ENCODE data around the gene LOX.
A peak's percentile ranks its signal among the peaks of the same experiment; 100 is the strongest.

The LOX gene

DNA sequence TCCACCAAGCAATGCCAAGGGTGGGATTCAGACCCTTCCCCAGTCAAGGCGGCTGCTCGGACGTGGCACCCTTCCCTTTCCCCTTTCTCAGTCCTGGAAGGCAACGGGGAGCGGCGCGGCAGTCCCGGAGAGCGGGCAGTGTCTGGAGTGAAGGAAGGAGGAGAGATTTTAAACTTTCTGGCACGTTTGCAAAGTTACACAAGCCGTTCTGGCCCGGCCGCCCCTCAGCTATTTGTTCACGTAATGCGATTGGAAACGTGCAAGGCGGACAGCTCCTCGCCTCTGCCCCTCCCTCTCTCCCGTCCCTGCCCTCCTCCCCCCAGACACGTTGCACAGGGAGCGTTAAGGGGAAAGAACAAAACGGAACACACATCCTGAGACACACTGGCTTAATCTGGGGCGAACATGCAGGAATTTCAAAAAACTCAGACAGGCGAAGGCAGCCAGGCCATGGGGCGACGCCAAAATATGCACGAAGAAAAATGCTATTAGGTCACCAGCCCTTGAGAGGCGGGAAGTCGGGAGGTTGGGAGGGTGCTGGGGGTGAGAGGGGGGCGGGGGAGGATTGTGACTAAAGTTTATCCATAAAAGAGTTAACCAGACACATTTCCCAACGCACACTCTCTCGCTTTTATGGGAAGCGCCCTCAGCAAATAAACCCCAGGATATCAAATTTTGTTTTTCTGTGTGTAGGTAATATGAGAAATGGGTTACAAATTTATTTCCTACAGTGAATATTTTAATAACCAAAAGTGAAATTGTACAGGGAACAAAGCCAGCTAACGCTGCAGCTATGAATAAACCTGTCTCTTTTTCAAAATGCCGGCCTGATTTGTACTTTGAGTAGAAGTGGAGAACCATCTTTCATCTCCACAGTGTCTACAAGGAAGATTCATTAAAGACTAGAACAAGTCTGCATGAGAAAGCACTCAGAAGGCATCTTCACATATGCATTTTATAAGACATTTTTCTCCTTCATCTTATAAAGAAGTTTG is at the start of gene LOX:
Gene LOX, minus strand, starts transcription at position 144 of the 995 bp plus-strand sequence. CDS start 274 bp downstream, outside the sequence.
- H3K27ac Mint-ChIP-seq, result no peak within 1 kb of the TSS
- DNase-seq (ENCODE audit: low spot score), result no peak
- H3K27me3 Mint-ChIP-seq (ENCODE audit: low read depth), result peaks cover 65% of the 10 kb centered on the region
- H3K9me3 Mint-ChIP-seq, result no peaks in the 10 kb centered on the region
- peaks cover 11% of the 10 kb centered on the region for H3K4me1 Mint-ChIP-seq (ENCODE audit: low read depth)
- peak within 1 kb of the TSS; percentile 75 for H3K4me3 Mint-ChIP-seq
- no peaks in the 10 kb centered on the region for H3K36me3 Mint-ChIP-seq (ENCODE audit: low read depth)

GRCh38 chr5:122126756-122127321 is 48.8 kb upstream of the LOX start:
- no peaks in the 10 kb centered on the region for H3K27me3 Mint-ChIP-seq (ENCODE audit: low read depth)
- H3K4me1 Mint-ChIP-seq (ENCODE audit: low read depth), result no peaks in the 10 kb centered on the region
- no peak overlapping the region for H3K27ac Mint-ChIP-seq
- no peak overlapping the region for H3K4me3 Mint-ChIP-seq
- no peaks in the 10 kb centered on the region for H3K9me3 Mint-ChIP-seq
- H3K36me3 Mint-ChIP-seq (ENCODE audit: low read depth), result no peaks in the 10 kb centered on the region
- DNase-seq (ENCODE audit: low spot score), result no peak

DNA sequence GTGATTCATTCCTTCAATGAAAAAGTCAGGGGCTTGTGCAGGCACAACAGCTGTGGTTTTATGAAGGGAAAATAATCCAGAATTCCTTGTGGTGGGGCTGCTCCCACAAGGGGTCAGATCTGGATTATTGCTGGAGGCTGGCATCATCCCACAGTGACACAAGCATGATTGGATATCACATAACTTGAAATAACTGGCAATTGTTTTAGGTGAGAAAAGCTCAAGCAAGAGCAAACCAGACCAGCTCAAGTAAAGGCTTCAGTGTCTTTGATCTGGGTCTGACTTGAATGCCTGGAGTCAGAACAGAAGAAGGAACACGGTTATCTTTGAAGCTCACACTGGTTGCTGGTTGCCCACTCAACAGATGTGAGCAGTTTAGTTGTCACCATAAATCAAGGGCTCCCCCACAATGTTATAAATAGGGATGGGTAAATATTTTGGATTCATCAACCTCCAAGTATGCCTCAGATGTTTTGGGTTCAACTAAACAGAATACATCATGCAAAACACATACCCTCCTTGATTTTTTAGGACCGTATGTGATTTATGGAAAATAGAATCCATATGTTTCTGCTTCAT is 48.2 kb upstream of the LOX start:
- Mint-ChIP-seq H3K27ac (no peak overlapping the region), H3K9me3 (no peaks in the 10 kb centered on the region), H3K4me1 (ENCODE audit: low read depth) (no peaks in the 10 kb centered on the region), H3K36me3 (ENCODE audit: low read depth) (no peaks in the 10 kb centered on the region), H3K27me3 (ENCODE audit: low read depth) (no peaks in the 10 kb centered on the region), H3K4me3 (no peak overlapping the region)
- no peak for DNase-seq (ENCODE audit: low spot score)

DNA sequence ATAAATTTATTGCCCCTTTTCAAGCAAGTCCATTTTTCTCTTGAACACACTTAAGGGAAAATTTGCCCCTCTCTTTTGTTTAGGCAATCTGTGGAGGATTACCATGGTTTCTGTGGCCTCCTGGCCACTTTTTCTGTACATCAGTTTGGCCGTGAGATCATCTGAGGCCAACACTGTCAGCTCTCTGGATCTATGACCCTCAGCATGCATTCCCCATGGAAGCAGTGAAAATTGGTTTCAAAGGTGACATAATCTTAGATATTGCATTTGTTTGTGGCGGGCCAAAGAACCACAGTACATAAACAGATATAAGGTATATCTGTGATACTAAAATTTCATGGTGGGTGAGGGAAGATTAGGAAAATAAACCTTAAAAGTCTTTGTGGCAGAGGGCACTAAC is 46.7 kb upstream of the LOX start:
- no peak for DNase-seq (ENCODE audit: low spot score)
- Mint-ChIP-seq H3K36me3 (ENCODE audit: low read depth) (no peaks in the 10 kb centered on the region), H3K4me3 (no peak overlapping the region), H3K4me1 (ENCODE audit: low read depth) (no peaks in the 10 kb centered on the region), H3K27me3 (ENCODE audit: low read depth) (no peaks in the 10 kb centered on the region), H3K9me3 (no peaks in the 10 kb centered on the region), H3K27ac (no peak overlapping the region)

- Mint-ChIP-seq H3K27ac (no peak overlapping the region), H3K4me3 (no peak overlapping the region), H3K27me3 (ENCODE audit: low read depth) (no peaks in the 10 kb centered on the region), H3K9me3 (no peaks in the 10 kb centered on the region), H3K4me1 (ENCODE audit: low read depth) (no peaks in the 10 kb centered on the region), H3K36me3 (ENCODE audit: low read depth) (no peaks in the 10 kb centered on the region)
- DNase-seq (ENCODE audit: low spot score), result no peak
Measured at GRCh38 chr5:122121479-122122465, 43.7 kb upstream of the LOX start.

DNA sequence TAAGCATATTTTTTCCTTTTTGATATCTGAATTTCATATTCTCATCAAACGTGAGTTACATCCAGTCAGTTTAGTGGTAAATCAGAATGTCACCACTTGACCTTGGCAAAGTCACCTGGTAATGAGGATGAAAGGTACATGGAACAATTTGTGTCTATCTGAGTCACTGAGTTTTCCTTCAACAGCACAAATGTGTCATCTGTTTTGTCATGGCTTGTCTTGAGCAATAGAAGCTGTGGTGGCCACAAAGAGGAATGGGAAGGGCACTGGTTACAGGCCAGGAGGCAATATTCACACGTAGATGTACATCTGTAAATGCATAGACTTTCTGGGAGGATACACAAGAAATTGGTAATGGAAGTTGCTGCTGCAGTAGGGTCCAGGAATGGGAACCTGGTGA is 42.9 kb upstream of the LOX start:
- H3K27ac Mint-ChIP-seq, result no peak overlapping the region
- H3K4me3 Mint-ChIP-seq, result no peak overlapping the region
- no peaks in the 10 kb centered on the region for H3K4me1 Mint-ChIP-seq (ENCODE audit: low read depth)
- H3K9me3 Mint-ChIP-seq, result no peaks in the 10 kb centered on the region
- no peaks in the 10 kb centered on the region for H3K27me3 Mint-ChIP-seq (ENCODE audit: low read depth)
- DNase-seq (ENCODE audit: low spot score), result no peak
- no peaks in the 10 kb centered on the region for H3K36me3 Mint-ChIP-seq (ENCODE audit: low read depth)

DNA sequence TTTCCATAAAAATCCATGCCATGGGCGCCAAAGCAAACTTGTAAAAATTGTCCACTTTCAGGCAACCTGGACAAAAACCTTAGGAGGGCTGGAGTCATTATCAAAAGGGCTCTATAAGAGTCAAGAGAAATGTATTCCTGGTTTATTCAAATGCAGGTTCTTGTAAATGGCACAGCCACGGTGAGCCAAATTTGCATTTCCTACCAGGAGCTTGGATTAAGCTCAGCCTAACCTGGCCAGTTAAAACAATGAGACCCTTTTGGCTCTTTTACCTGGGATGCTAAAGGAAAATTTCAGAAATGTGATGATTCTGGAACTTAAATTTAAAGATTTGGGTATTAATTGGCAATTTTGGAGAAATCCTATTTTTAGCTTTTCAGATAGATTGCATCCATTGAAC is 42.4 kb upstream of the LOX start:
- no peak overlapping the region for H3K27ac Mint-ChIP-seq
- H3K4me1 Mint-ChIP-seq (ENCODE audit: low read depth), result no peaks in the 10 kb centered on the region
- no peaks in the 10 kb centered on the region for H3K27me3 Mint-ChIP-seq (ENCODE audit: low read depth)
- H3K4me3 Mint-ChIP-seq, result no peak overlapping the region
- H3K9me3 Mint-ChIP-seq, result no peaks in the 10 kb centered on the region
- DNase-seq (ENCODE audit: low spot score), result no peak
- no peaks in the 10 kb centered on the region for H3K36me3 Mint-ChIP-seq (ENCODE audit: low read depth)

- H3K36me3 Mint-ChIP-seq (ENCODE audit: low read depth), result no peaks in the 10 kb centered on the region
- H3K27me3 Mint-ChIP-seq (ENCODE audit: low read depth), result no peaks in the 10 kb centered on the region
- no peaks in the 10 kb centered on the region for H3K9me3 Mint-ChIP-seq
- H3K4me1 Mint-ChIP-seq (ENCODE audit: low read depth), result no peaks in the 10 kb centered on the region
- H3K4me3 Mint-ChIP-seq, result no peak overlapping the region
- no peak for DNase-seq (ENCODE audit: low spot score)
- H3K27ac Mint-ChIP-seq, result no peak overlapping the region
Measured at GRCh38 chr5:122119205-122119604, 41.1 kb upstream of the LOX start.

DNA sequence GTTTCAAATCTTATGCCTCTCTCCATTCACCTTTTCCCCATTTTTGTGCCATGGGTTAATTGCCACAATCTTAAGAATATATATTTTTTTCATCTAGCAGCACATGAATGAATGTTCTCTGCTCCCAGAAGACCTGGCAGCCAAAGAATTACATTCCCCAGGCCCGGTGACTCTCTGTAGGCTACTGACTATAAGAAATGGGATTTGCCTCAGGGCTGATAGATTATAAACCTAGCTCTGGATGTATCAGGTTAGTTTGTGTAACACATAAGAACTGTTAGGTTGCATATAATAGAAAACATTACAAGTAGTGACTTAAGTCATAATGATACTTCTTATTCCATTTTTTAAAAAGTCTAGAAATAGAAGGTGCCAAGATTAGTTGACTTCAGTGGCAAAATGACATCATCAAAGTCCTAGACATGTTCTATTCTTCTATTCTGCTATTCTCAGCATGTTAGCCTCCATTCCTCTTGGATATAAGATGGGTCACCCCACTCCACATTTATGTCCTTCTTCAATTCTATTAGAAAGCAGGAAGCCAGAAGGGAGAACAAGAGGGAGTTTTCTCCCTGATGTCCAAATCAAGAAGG is 40.4 kb upstream of the LOX start:
- Mint-ChIP-seq H3K4me1 (ENCODE audit: low read depth) (no peaks in the 10 kb centered on the region), H3K36me3 (ENCODE audit: low read depth) (no peaks in the 10 kb centered on the region), H3K27me3 (ENCODE audit: low read depth) (no peaks in the 10 kb centered on the region), H3K4me3 (no peak overlapping the region), H3K9me3 (no peaks in the 10 kb centered on the region), H3K27ac (no peak overlapping the region)
- no peak for DNase-seq (ENCODE audit: low spot score)

DNA sequence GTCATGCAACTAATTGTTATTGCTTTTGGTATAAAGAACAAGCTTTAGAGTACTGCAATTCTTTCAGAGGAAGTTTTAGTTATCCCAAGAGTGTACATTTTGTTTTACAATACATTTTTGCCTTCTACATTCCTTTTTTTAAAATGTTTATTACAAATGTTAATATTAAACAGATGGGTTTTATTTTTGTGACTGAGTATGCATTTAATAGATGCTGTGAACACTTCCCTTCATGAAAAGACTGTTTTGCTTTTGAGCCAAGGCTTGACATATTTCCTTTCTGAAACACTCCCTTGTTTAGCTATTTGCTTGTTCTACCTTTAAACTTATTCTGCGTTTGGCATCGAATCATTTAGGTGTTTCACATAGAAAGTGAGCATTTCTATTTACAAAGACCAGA is 36.4 kb upstream of the LOX start:
- DNase-seq (ENCODE audit: low spot score), result no peak
- Mint-ChIP-seq H3K4me1 (ENCODE audit: low read depth) (no peaks in the 10 kb centered on the region), H3K27me3 (ENCODE audit: low read depth) (no peaks in the 10 kb centered on the region), H3K4me3 (no peak overlapping the region), H3K36me3 (ENCODE audit: low read depth) (no peaks in the 10 kb centered on the region), H3K9me3 (no peaks in the 10 kb centered on the region), H3K27ac (no peak overlapping the region)

DNA sequence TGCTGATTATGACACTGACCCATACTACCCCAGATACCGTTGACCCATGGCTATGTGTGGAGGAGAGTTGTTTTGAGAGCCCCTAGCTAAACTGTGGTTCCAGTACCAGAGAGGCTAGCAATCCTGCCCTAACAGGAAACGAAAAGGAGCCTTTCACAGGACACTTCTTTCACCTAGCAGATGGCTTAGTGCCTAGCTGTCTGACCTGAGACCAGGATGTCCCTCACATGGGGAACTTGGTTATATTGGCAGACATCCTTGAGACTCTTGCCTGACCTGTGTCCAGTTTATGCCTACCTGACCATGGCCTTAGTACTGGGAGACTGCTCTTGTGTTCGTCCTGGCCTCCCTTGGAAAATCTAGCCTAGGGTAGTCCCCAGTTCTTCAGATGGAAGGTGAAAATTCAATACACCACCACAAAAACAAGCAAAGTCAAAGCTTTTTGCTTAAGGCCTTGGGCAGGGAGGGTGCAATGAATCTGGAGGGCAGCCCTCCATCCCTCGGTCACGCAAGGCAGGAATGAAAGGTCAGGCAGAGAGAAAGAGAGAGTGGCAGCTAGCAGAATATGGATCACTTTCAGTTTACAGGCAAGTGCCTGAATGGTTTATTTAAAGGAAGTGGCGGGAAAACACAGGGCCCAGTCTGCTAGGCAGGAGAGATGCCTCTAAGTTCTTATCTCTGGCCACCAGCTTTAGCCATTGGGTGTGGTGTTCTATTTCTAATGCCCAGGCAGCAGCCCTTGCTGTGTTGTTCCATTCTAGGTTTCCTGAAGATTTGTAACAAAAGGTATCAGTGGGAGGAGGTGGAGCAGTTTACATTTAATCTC is 34.9 kb upstream of the LOX start:
- no peak overlapping the region for H3K4me3 Mint-ChIP-seq
- DNase-seq (ENCODE audit: low spot score), result no peak
- no peaks in the 10 kb centered on the region for H3K4me1 Mint-ChIP-seq (ENCODE audit: low read depth)
- H3K27me3 Mint-ChIP-seq (ENCODE audit: low read depth), result no peaks in the 10 kb centered on the region
- H3K9me3 Mint-ChIP-seq, result no peaks in the 10 kb centered on the region
- no peak overlapping the region for H3K27ac Mint-ChIP-seq
- no peaks in the 10 kb centered on the region for H3K36me3 Mint-ChIP-seq (ENCODE audit: low read depth)

DNA sequence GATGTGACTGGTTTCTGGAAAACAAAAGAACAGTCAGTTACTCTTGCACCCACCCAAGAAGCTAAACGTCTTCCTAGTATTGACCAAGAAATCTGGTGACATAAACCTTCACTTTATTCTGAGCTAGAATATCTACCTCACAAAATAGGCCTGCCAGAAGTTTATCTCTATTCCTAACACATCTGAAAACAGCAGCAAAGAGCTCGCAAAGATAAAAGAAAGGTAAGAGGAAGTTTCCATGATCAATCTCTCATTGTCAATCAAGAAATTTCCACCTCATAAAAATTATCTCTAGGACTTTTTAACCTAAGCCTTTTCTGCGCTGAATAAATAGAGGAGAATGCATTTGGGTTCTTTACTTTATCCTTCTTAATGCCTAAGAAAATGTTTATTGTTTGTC is 34.0 kb upstream of the LOX start:
- Mint-ChIP-seq H3K4me3 (no peak overlapping the region), H3K36me3 (ENCODE audit: low read depth) (no peaks in the 10 kb centered on the region), H3K9me3 (no peaks in the 10 kb centered on the region), H3K27me3 (ENCODE audit: low read depth) (no peaks in the 10 kb centered on the region), H3K4me1 (ENCODE audit: low read depth) (no peaks in the 10 kb centered on the region), H3K27ac (no peak overlapping the region)
- DNase-seq (ENCODE audit: low spot score), result no peak

DNA sequence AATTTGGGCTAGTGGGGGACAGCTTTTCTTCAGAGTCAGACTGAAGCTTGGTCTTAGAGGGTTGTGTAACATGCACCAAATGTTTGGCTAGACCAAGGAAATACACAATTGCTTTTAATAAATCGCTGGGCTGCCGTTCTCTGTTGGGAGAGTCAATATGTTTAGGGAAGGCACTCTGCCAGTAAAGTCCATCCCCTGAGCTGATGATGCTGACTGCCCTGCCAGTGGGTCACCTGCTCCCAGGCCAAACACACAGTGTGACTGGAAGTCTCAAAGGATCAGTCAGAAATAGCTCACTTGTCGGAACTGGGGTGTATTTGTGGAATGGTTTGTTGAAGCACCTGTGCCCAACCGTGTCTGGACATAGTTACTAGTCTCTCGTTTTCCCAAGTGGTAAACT is 33.4 kb upstream of the LOX start:
- no peaks in the 10 kb centered on the region for H3K4me1 Mint-ChIP-seq (ENCODE audit: low read depth)
- no peaks in the 10 kb centered on the region for H3K27me3 Mint-ChIP-seq (ENCODE audit: low read depth)
- no peaks in the 10 kb centered on the region for H3K36me3 Mint-ChIP-seq (ENCODE audit: low read depth)
- H3K4me3 Mint-ChIP-seq, result no peak overlapping the region
- DNase-seq (ENCODE audit: low spot score), result no peak
- no peak overlapping the region for H3K27ac Mint-ChIP-seq
- H3K9me3 Mint-ChIP-seq, result no peaks in the 10 kb centered on the region

All from T-helper 2 cell treated with Interferon-gamma antibody and Interleukin-4, amounts not matched to agents 5 μg/mL and 100 μg/mL, for 36 hours (primary cell).